ENCODE results near the gene FHIT.
"Not testable (repeated sequence)": the region's sequence is repeated elsewhere in the genome, so short reads cannot be mapped to it uniquely, and the experiment has no call there.

Gene FHIT

GRCh38 chr3:60909526-60909925 is 341.7 kb downstream of the FHIT start:
- no peak for DNase-seq

GRCh38 chr3:60906283-60906682 is 345.0 kb downstream of the FHIT start:
- no peak for DNase-seq

GRCh38 chr3:60898321-60898720 is 352.9 kb downstream of the FHIT start:
- DNase-seq: no peak

GRCh38 chr3:60893946-60894345 is 357.3 kb downstream of the FHIT start:
- DNase-seq: no peak

GRCh38 chr3:60890226-60890625 is 361.0 kb downstream of the FHIT start:
- DNase-seq: no peak

- not testable (repeated sequence) for DNase-seq
Observed at GRCh38 chr3:60888952-60889351, 362.3 kb downstream of the FHIT start.

GRCh38 chr3:60887574-60887973 is 363.7 kb downstream of the FHIT start:
- no peak for DNase-seq

- DNase-seq: no peak
Observed at GRCh38 chr3:60886518-60886917, 364.7 kb downstream of the FHIT start.

GRCh38 chr3:60884005-60884404 is 367.2 kb downstream of the FHIT start:
- no peak for DNase-seq

- no peak for DNase-seq
Observed at GRCh38 chr3:60877188-60877587, 374.1 kb downstream of the FHIT start.

- DNase-seq: no peak
Observed at GRCh38 chr3:60870396-60870795, 380.9 kb downstream of the FHIT start.

- DNase-seq: no peak
Observed at GRCh38 chr3:60867200-60867599, 384.1 kb downstream of the FHIT start.

- DNase-seq: no peak
Observed at GRCh38 chr3:60856257-60857046, 394.8 kb downstream of the FHIT start.

GRCh38 chr3:60855250-60855649 is 396.0 kb downstream of the FHIT start:
- no peak for DNase-seq

GRCh38 chr3:60854791-60855190 is 396.5 kb downstream of the FHIT start:
- DNase-seq: no peak

- no peak for DNase-seq
Observed at GRCh38 chr3:60847791-60848190, 403.5 kb downstream of the FHIT start.

GRCh38 chr3:60844256-60844655 is 407.0 kb downstream of the FHIT start:
- no peak for DNase-seq

- no peak for DNase-seq
Observed at GRCh38 chr3:60841355-60841754, 409.9 kb downstream of the FHIT start.

- no peak for DNase-seq
Observed at GRCh38 chr3:60839246-60839645, 412.0 kb downstream of the FHIT start.

GRCh38 chr3:60835796-60836195 is 415.5 kb downstream of the FHIT start:
- DNase-seq: no peak

- no peak for DNase-seq
Observed at GRCh38 chr3:60829058-60829457, 422.2 kb downstream of the FHIT start.

- no peak for DNase-seq
Observed at GRCh38 chr3:60827666-60828065, 423.6 kb downstream of the FHIT start.

- DNase-seq: no peak
Observed at GRCh38 chr3:60826511-60826910, 424.7 kb downstream of the FHIT start.

GRCh38 chr3:60812502-60812901 is 438.8 kb downstream of the FHIT start:
- DNase-seq: no peak

GRCh38 chr3:60810881-60811280 is 440.4 kb downstream of the FHIT start:
- DNase-seq: no peak
